ENCODE results near the gene MLLT6.
A peak's percentile ranks its signal among the peaks of the same experiment; 100 is the strongest.

The MLLT6 gene

GRCh38 chr17:38704606-38705522, at the start of gene MLLT6:
MLLT6 (plus strand) TSS chr17:38705273; CDS start chr17:38705633, 360 bp downstream.
- no peak for TF ChIP-seq GATA1 (IDR thresholded peaks at IDR 0.05; ENCODE audit: low read depth, low read length)
- TF ChIP-seq POLR2A (IDR thresholded peaks at IDR 0.05; ENCODE audit: low read length), result peak; percentile 42
- DNase-seq, result peak; percentile 83 to 90

- no peak for DNase-seq
- TF ChIP-seq GATA1 (IDR thresholded peaks at IDR 0.05; ENCODE audit: low read depth, low read length) (no peak), POLR2A (IDR thresholded peaks at IDR 0.05; ENCODE audit: low read length) (no peak)
Observed at GRCh38 chr17:38656959-38657823, 47.9 kb upstream of the MLLT6 start.

GRCh38 chr17:38657824-38658740, 47.0 kb upstream of the MLLT6 start:
- TF ChIP-seq POLR2A (IDR thresholded peaks at IDR 0.05; ENCODE audit: low read length), result no peak
- no peak for TF ChIP-seq GATA1 (IDR thresholded peaks at IDR 0.05; ENCODE audit: low read depth, low read length)
- DNase-seq, result no peak

- TF ChIP-seq POLR2A (IDR thresholded peaks at IDR 0.05; ENCODE audit: low read length), result no peak
- TF ChIP-seq GATA1 (IDR thresholded peaks at IDR 0.05; ENCODE audit: low read depth, low read length), result no peak
- DNase-seq, result no peak
Observed at GRCh38 chr17:38658741-38659345, 46.2 kb upstream of the MLLT6 start.

- TF ChIP-seq GATA1 (IDR thresholded peaks at IDR 0.05; ENCODE audit: low read depth, low read length) (no peak), POLR2A (IDR thresholded peaks at IDR 0.05; ENCODE audit: low read length) (no peak)
- DNase-seq, result no peak
Observed at GRCh38 chr17:38659415-38659814, 45.7 kb upstream of the MLLT6 start.

GRCh38 chr17:38660097-38661025, 44.7 kb upstream of the MLLT6 start:
- DNase-seq, result no peak
- TF ChIP-seq POLR2A (IDR thresholded peaks at IDR 0.05; ENCODE audit: low read length) (no peak), GATA1 (IDR thresholded peaks at IDR 0.05; ENCODE audit: low read depth, low read length) (no peak)

GRCh38 chr17:38663125-38663751, 41.8 kb upstream of the MLLT6 start:
- peak; percentile 46 to 52 for DNase-seq
- TF ChIP-seq GATA1 (IDR thresholded peaks at IDR 0.05; ENCODE audit: low read depth, low read length) (no peak), POLR2A (IDR thresholded peaks at IDR 0.05; ENCODE audit: low read length) (no peak)

GRCh38 chr17:38663964-38664644, 41.0 kb upstream of the MLLT6 start:
- no peak for DNase-seq
- no peak for TF ChIP-seq POLR2A (IDR thresholded peaks at IDR 0.05; ENCODE audit: low read length)
- TF ChIP-seq GATA1 (IDR thresholded peaks at IDR 0.05; ENCODE audit: low read depth, low read length), result no peak

- TF ChIP-seq GATA1 (IDR thresholded peaks at IDR 0.05; ENCODE audit: low read depth, low read length) (no peak), POLR2A (IDR thresholded peaks at IDR 0.05; ENCODE audit: low read length) (no peak)
- peak; percentile 65 to 75 for DNase-seq
Observed at GRCh38 chr17:38667099-38667786, 37.8 kb upstream of the MLLT6 start.

- TF ChIP-seq POLR2A (IDR thresholded peaks at IDR 0.05; ENCODE audit: low read length), result no peak
- DNase-seq, result no peak
Observed at GRCh38 chr17:38667787-38668122, 37.3 kb upstream of the MLLT6 start.

- no peak for DNase-seq
- TF ChIP-seq GATA1 (IDR thresholded peaks at IDR 0.05; ENCODE audit: low read depth, low read length) (no peak), POLR2A (IDR thresholded peaks at IDR 0.05; ENCODE audit: low read length) (no peak)
Observed at GRCh38 chr17:38669520-38669919, 35.6 kb upstream of the MLLT6 start.
